ENCODE results near the gene SLC25A24.

DNA sequence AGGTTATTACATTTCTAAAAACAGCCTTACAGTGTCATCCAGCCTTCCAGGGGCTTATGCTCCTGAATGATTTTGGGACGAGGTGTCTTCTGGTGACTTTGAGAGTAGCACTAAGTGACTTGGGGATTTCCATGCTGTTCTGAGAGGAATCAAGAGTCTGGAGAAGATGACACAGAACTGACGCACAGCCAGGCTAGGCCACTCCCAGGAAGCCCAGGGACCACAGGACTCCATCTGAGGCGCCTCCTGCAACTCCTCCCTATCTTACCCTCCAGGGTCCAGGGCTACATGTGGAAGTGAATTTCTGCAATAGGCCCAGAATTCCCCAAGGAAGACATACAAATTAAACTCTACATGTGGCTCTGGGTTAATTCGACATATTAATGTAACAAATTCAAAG is 92.5 kb downstream of the SLC25A24 start:
- TF ChIP-seq CTBP1 (IDR thresholded peaks at IDR 0.05; ENCODE audit: borderline replicate concordance) (no peak), ARNT (IDR thresholded peaks at IDR 0.05) (no peak), FOXA1 (IDR thresholded peaks at IDR 0.05) (no peak), SP1 (IDR thresholded peaks at IDR 0.05) (no peak)
